Gastrocnemius medialis (tissue), 4 donors: ENCODE results near the gene GREB1L.

Experiments
- POLR2A ChIP-seq, 2 donors: fragments of 450-650 bp; IDR thresholded peaks; one replicate each; pipeline ENCODE4 v1.6.1; 2017; ENCODE audit warnings: antibody characterized with exemption in 2 of 2, mild to moderate bottlenecking in 2 of 2, moderate library complexity in 2 of 2
- TF ChIP-seq, protein P1 (sequence below), 5 experiments: fragments of 450-650 bp in 3 of 5; fragments of 200-600 bp in 2 of 5; sonication (generic) in 2 of 5; IDR thresholded peaks in 4 of 5; conservative IDR thresholded peaks in 1 of 5; 1 replicate in 4 of 5; 2 replicates in 1 of 5; pipeline ENCODE4 v1.5.1; 2016 to 2019; ENCODE audit warnings: antibody characterized with exemption in 5 of 5, mild to moderate bottlenecking in 3 of 5, moderate library complexity in 3 of 5

DNA sequence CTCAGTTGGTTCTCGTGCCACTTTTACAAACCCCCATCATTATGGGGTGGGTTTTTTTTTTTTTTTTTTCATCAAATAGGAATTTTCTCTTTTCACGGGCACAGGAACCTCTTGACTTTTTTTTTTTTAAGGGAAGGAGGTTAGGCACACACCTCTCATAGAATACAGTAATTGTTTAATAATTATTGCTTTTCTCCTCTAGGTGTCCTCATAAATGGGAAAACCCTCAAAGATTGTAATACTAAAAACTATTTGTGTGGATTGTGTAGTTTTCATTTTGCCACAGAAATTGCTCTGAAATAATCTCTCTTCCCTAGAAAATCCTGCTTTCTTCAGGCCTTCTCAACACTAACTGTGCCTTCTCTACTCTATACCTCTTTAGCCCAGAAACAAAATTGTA lies 147.3 kb downstream of the GREB1L start:
- TF ChIP-seq, protein P1, sequence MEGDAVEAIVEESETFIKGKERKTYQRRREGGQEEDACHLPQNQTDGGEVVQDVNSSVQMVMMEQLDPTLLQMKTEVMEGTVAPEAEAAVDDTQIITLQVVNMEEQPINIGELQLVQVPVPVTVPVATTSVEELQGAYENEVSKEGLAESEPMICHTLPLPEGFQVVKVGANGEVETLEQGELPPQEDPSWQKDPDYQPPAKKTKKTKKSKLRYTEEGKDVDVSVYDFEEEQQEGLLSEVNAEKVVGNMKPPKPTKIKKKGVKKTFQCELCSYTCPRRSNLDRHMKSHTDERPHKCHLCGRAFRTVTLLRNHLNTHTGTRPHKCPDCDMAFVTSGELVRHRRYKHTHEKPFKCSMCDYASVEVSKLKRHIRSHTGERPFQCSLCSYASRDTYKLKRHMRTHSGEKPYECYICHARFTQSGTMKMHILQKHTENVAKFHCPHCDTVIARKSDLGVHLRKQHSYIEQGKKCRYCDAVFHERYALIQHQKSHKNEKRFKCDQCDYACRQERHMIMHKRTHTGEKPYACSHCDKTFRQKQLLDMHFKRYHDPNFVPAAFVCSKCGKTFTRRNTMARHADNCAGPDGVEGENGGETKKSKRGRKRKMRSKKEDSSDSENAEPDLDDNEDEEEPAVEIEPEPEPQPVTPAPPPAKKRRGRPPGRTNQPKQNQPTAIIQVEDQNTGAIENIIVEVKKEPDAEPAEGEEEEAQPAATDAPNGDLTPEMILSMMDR (IDR thresholded peaks at IDR 0.05 in 4 of 5, conservative IDR thresholded peaks at IDR 0.05 in 1 of 5), result no peak
- no peak for TF ChIP-seq POLR2A (IDR thresholded peaks at IDR 0.05)
